K562 (cell line): ENCODE measurements around the gene CFAP20DC. TPM values are rescaled to one million over a fixed set of nuclear protein-coding genes. Genes with fewer than 3 reads are reported as not detected.

Experiments
- ATAC-seq: fragments of 200-7000 bp; cut with Tn5 transposase; 3 replicates; pipeline ENCODE4 v1.9.1; 2020; ENCODE audit warnings: moderate library complexity
- BruUV-seq: library from RNA; stranded (reverse); fragments of 400-500 nt; replicated peaks from 2 replicates; lab custom pipeline; 2021; lab: Mats Ljungman, UMichigan
- CTCF ChIA-PET: fragments of 300-600 bp; formaldehyde crosslinking; extraction: SDS; loops from one replicate; lab custom pipeline; 2021; ENCODE audit warnings: low intra/inter-chr PET ratio; lab: Yijun Ruan, JAX
- POLR2A ChIA-PET: fragments of 300-600, 350-650 bp; sonication (Branson Sonifier 250); formaldehyde crosslinking; extraction: SDS; loops from one replicate; lab custom pipeline; 2021; ENCODE audit warnings: antibody characterized with exemption, inconsistent platforms; lab: Yijun Ruan, JAX
- DNase-seq, 4 experiments: peaks; one replicate each; pipeline versions ENCODE4 v3.0.0 to v3.0.0-alpha.2; 2011 to 2018; ENCODE audit warnings: low spot score in 3 of 4, mixed read lengths in 3 of 4; ENCODE audit errors: extremely low read depth in 1 of 4
- FAIRE-seq: peaks from 2 replicates; lab custom pipeline; 2011; peaks lifted over from hg19 to GRCh38; lab: Jason Lieb, UNC
- H2AFZ ChIP-seq: 2 replicates; pipeline ENCODE4 v1.6.0; 2011; ENCODE audit warnings: low read depth, low read length, control low read depth, inconsistent platforms
- H3K27ac ChIP-seq: fragments of 200-600 bp; 3 replicates; pipeline ENCODE4 v1.8.0; 2011; ENCODE audit warnings: low read depth, mild to moderate bottlenecking, control low read depth, inconsistent platforms, low read length, moderate library complexity, mixed read lengths; ENCODE audit errors: extremely low read depth
- H3K27me3 ChIP-seq, 2 experiments: fragments of 300-600 bp in 1 of 2; 2 replicates in 1 of 2; 3 replicates in 1 of 2; pipeline versions ENCODE4 v1.6.0 to v1.8.0; 2011; ENCODE audit warnings: inconsistent platforms in 2 of 2, low read length in 2 of 2, mild to moderate bottlenecking in 1 of 2, mixed read lengths in 1 of 2, moderate library complexity in 1 of 2; ENCODE audit not compliant: control insufficient read depth in 2 of 2, insufficient read depth in 2 of 2
- H3K36me3 ChIP-seq: fragments of 300-600 bp; 3 replicates; pipeline ENCODE4 v1.8.0; 2011; ENCODE audit warnings: mild to moderate bottlenecking, low read length, inconsistent platforms; ENCODE audit not compliant: control insufficient read depth, insufficient read depth
- H3K4me1 ChIP-seq, 2 experiments: fragments of 200-600 bp in 1 of 2; replicated peaks in 1 of 2; 2 replicates in 1 of 2; 3 replicates in 1 of 2; pipeline versions ENCODE4 v1.5.1 to v1.8.0; 2011; ENCODE audit warnings: inconsistent platforms in 2 of 2, low read length in 2 of 2, mild to moderate bottlenecking in 1 of 2, mixed read lengths in 1 of 2, moderate library complexity in 1 of 2; ENCODE audit not compliant: control insufficient read depth in 2 of 2, insufficient read depth in 2 of 2
- H3K4me2 ChIP-seq: 2 replicates; pipeline ENCODE4 v1.6.1; 2011; ENCODE audit warnings: low read length, control low read depth, inconsistent platforms, mixed read lengths; ENCODE audit not compliant: insufficient read depth
- H3K4me3 ChIP-seq: fragments of 200-600 bp; sonication (generic), shearing (Covaris generic); 2 replicates; pipeline ENCODE4 v1.5.1; 2016; ENCODE audit warnings: control low read depth, inconsistent platforms
- H3K79me2 ChIP-seq: fragments of 200-600 bp; 3 replicates; pipeline ENCODE4 v1.8.0; 2011; ENCODE audit warnings: low read length, inconsistent platforms; ENCODE audit not compliant: control insufficient read depth, insufficient read depth
- H3K9ac ChIP-seq, 2 experiments: 2 replicates each; pipeline versions ENCODE4 v1.6.0 to v1.6.1; 2011; ENCODE audit warnings: low read depth in 2 of 2, low read length in 2 of 2, control low read depth in 1 of 2, inconsistent platforms in 1 of 2, mild to moderate bottlenecking in 1 of 2, mixed read lengths in 1 of 2; ENCODE audit not compliant: insufficient read depth in 1 of 2
- H3K9me1 ChIP-seq: one replicate; pipeline ENCODE4 v1.6.0; 2011; ENCODE audit warnings: inconsistent platforms, mild to moderate bottlenecking, low read length, moderate library complexity; ENCODE audit not compliant: control insufficient read depth, insufficient read depth
- H3K9me3 ChIP-seq: replicated peaks from 2 replicates; pipeline ENCODE4 v1.5.1; 2011; ENCODE audit warnings: low read depth, low read length, inconsistent platforms; ENCODE audit not compliant: control insufficient read depth, insufficient read depth
- H4K20me1 ChIP-seq: replicated peaks from 2 replicates; pipeline ENCODE4 v1.6.1; 2011; ENCODE audit warnings: low read length, inconsistent platforms, mixed read lengths; ENCODE audit not compliant: control insufficient read depth, insufficient read depth
- DMBX1 ChIP-seq: fragments of 250-450 bp; sonication (Bioruptor Pico); IDR thresholded peaks from 2 replicates; pipeline ENCODE4 v1.8.0; 2022; ENCODE audit warnings: inconsistent platforms, mild to moderate bottlenecking, moderate library complexity, borderline replicate concordance
- E2F3 ChIP-seq: fragments of 250-450 bp; sonication (Bioruptor Pico); IDR thresholded peaks from 2 replicates; pipeline ENCODE4 v1.4.0; 2020; ENCODE audit warnings: mild to moderate bottlenecking
- ETV1 ChIP-seq: fragments of 450-650 bp; conservative IDR thresholded peaks from 2 replicates; pipeline ENCODE4 v1.6.1; 2016; ENCODE audit warnings: missing genetic modification characterization, control low read depth, low read depth, missing compliant biosample characterization
- MIER1 ChIP-seq: fragments of 450-650 bp; IDR thresholded peaks from 2 replicates; pipeline ENCODE4 v1.6.1; 2016; ENCODE audit warnings: antibody characterized with exemption, mild to moderate bottlenecking, low read depth
- PRMT5 ChIP-seq: sonication (generic); formaldehyde crosslinking; IDR thresholded peaks from 2 replicates; pipeline ENCODE4 v1.5.0; 2020; ENCODE audit warnings: missing genetic modification reagents
- PTBP1 ChIP-seq: fragments of 200-400 bp; formaldehyde crosslinking; IDR thresholded peaks from 2 replicates; pipeline ENCODE4 v1.6.1; 2017; ENCODE audit warnings: low read depth, low read length
- RFX5 ChIP-seq: IDR thresholded peaks from 2 replicates; pipeline ENCODE4 v1.6.1; 2011; ENCODE audit warnings: low read depth, mild to moderate bottlenecking, improper control_type of control experiment, low read length
- RFX7 ChIP-seq: fragments of 250-450 bp; sonication (Bioruptor Pico); IDR thresholded peaks from 2 replicates; pipeline ENCODE4 v1.5.1; 2021; ENCODE audit warnings: mild to moderate bottlenecking
- SMC3 ChIP-seq: conservative IDR thresholded peaks from 2 replicates; pipeline ENCODE4 v1.6.1; 2011; ENCODE audit warnings: low read depth, low read length, improper control_type of control experiment; ENCODE audit not compliant: insufficient read depth
- STAT5A ChIP-seq: IDR thresholded peaks from 2 replicates; pipeline ENCODE4 v1.6.1; 2012; ENCODE audit warnings: low read length, inconsistent platforms, borderline replicate concordance
- TFAM ChIP-seq: fragments of 250-450 bp; sonication (Bioruptor Pico); conservative IDR thresholded peaks from 2 replicates; pipeline ENCODE4 v1.5.0; 2021; ENCODE audit warnings: mild to moderate bottlenecking, moderate library complexity
- TRIM28 ChIP-seq: fragments of 450-650 bp; IDR thresholded peaks from 2 replicates; pipeline ENCODE4 v1.6.1; 2017
- ZNF561 ChIP-seq: fragments of 450-650 bp; formaldehyde crosslinking; conservative IDR thresholded peaks from 2 replicates; pipeline ENCODE4 v1.4.0; 2020; ENCODE audit warnings: mild to moderate bottlenecking, moderate library complexity
- ZNF778 ChIP-seq: fragments of 450-650 bp; formaldehyde crosslinking; IDR thresholded peaks from 2 replicates; pipeline ENCODE4 v1.4.0; 2020; ENCODE audit warnings: mild to moderate bottlenecking, moderate library complexity
- WGBS: fragments of 100-300 bp; shearing (Covaris generic); methylation state at CpG from one replicate; pipeline ENCODE4 v1.1.6; 2016; ENCODE audit warnings: low coverage, mixed read lengths; ENCODE audit not compliant: insufficient coverage; ENCODE audit errors: missing lambda C conversion rate; 5-methylcytosine and 5-hydroxymethylcytosine counted together
- in situ Hi-C: fragments of 300-500 bp; cut with MboI; formaldehyde crosslinking; loops from 4 replicates; pipeline ENCODE4 v1.15.0; 2018; ENCODE audit warnings: inconsistent platforms, mixed read lengths
- intact Hi-C: fragments of 100-400 bp; cut with micrococcal nuclease; formaldehyde crosslinking; loops from 2 replicates; pipeline ENCODE4 v1.14.2; 2022
- polyA plus RNA-seq, 8 experiments: library from polyadenylated mRNA; depleted of rRNA in 4 of 8; stranded (reverse) in 5 of 8; unstranded in 3 of 8; fragments of >200 nt; fragmentation: Nextera tagmentation in 2 of 8; fragmentation: Illumina TruSeq in 1 of 8; extraction: Ambion mirVana in 2 of 8; extraction: Trizol in 1 of 8; gene quantifications; 2 replicates each; pipeline versions ENCODE4 v1.2.1 to v1.2.3, GENCODE V29; 2011 to 2014; ENCODE audit warnings: inconsistent platforms in 1 of 8, missing spikeins in 1 of 8
- total RNA-seq, 7 experiments: library from RNA; depleted of rRNA in 6 of 7; stranded (reverse); fragments of >200 nt in 6 of 7; fragmentation: Illumina TruSeq in 2 of 7; extraction: Trizol in 2 of 7; gene quantifications; 2 replicates each; pipeline versions ENCODE4 v1.2.1 to v1.2.3, GENCODE V29; 2011 to 2021; ENCODE audit warnings: low replicate concordance in 1 of 7
- TF ChIP-seq, protein P1 (sequence below): fragments of 250-450 bp; sonication (Bioruptor Pico); IDR thresholded peaks from 2 replicates; pipeline ENCODE4 v1.8.0; 2022; ENCODE audit warnings: inconsistent platforms

CFAP20DC gene
- total and polyA plus RNA-seq, 9 of the 15 experiments (the other 6 are each of a cell fraction or from before 2014, with no cell fraction given): 1.6 to 5.9 (median 4.6) TPM

DNA sequence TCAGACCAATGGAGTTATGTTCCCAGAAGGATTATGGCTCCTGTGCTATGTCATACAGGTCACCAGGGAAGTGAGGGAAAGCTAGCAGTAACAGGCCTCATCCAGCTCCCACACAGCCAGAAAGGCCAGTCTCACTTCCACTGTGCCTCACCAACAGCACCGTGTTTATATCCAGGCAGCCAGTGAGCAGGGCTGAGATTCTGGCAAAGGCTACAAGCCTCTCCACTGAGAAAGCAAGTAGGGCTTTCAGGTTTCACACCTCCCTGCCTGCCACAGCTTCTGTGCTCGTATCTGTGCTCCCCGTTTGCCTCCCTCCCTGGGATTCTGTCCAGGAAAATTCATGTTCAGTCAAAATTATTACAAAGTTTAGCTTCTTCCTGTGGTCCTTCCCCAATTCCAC, 14.9 kb upstream of the CFAP20DC start:
- Histone ChIP-seq H3K4me2 (no peak overlapping the region), H3K9ac (no peak overlapping the region), H3K27me3 (no peaks in the 10 kb centered on the region), H2AFZ (no peak overlapping the region), H3K9me3 (no peaks in the 10 kb centered on the region), H3K79me2 (no peaks in the 10 kb centered on the region), H4K20me1 (no peaks in the 10 kb centered on the region), H3K27ac (no peak overlapping the region), H3K36me3 (no peaks in the 10 kb centered on the region), H3K4me3 (no peak overlapping the region), H3K4me1 (no peaks in the 10 kb centered on the region), H3K9me1 (no peaks in the 10 kb centered on the region)
- no peak for TF ChIP-seq MIER1
- TF ChIP-seq, protein P1, sequence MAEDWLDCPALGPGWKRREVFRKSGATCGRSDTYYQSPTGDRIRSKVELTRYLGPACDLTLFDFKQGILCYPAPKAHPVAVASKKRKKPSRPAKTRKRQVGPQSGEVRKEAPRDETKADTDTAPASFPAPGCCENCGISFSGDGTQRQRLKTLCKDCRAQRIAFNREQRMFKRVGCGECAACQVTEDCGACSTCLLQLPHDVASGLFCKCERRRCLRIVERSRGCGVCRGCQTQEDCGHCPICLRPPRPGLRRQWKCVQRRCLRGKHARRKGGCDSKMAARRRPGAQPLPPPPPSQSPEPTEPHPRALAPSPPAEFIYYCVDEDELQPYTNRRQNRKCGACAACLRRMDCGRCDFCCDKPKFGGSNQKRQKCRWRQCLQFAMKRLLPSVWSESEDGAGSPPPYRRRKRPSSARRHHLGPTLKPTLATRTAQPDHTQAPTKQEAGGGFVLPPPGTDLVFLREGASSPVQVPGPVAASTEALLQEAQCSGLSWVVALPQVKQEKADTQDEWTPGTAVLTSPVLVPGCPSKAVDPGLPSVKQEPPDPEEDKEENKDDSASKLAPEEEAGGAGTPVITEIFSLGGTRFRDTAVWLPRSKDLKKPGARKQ (CRISPR knock-in tag): no peak
- ATAC-seq: no peak
- intact Hi-C loops: no loop called here
- FAIRE-seq: no peak
- BruUV-seq: no TSS peak
- ChIA-PET CTCF (no interaction called here), POLR2A (no interaction called here)
- WGBS: 17% methylated on average over 2 of the region's 3 CpGs
- DNase-seq: no peak
- in situ Hi-C loops: no loop called here

DNA sequence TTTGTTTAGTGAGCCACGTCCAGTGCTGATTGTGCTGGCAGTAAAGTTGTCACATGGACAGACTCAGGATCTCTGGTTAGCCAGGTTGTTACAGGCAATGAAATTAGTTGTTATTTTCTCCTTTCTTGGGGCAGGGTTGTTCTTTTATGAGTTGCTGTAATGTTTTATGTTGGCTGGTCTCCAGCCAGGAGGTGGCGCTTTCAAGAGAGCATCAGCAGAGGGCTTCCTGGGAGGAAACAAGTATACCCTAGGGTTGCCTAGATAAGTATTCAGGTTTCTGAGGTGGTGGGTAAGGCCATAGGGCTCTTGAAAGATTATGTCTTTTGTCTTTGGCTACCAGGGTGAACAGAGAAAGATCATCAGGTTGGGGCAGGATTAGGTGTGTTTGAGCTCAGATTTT, 14.5 kb upstream of the CFAP20DC start:
- H3K4me3 ChIP-seq: no peak overlapping the region
- no peak overlapping the region for H3K4me2 ChIP-seq
- no peaks in the 10 kb centered on the region for H3K27me3 ChIP-seq
- H3K9me1 ChIP-seq: no peaks in the 10 kb centered on the region
- CTCF ChIA-PET: no interaction called here
- FAIRE-seq: no peak
- intact Hi-C loops (no loop called here), in situ Hi-C loops (no loop called here)
- DNase-seq: peak in 1 of 4 experiments; percentile 6
- POLR2A ChIA-PET: no interaction called here
- no TSS peak for BruUV-seq
- H2AFZ ChIP-seq: no peak overlapping the region
- no peak overlapping the region for H3K9ac ChIP-seq
- no peaks in the 10 kb centered on the region for H3K79me2 ChIP-seq
- no peaks in the 10 kb centered on the region for H4K20me1 ChIP-seq
- H3K27ac ChIP-seq: no peak overlapping the region
- WGBS: 5% methylated on average over 2 of the region's 2 CpGs
- no peaks in the 10 kb centered on the region for H3K36me3 ChIP-seq
- 0 out of 3 replicates have a peak, but pooled peaks have one; percentile 35 for ATAC-seq
- H3K9me3 ChIP-seq: no peaks in the 10 kb centered on the region
- no peaks in the 10 kb centered on the region for H3K4me1 ChIP-seq
- TF ChIP-seq E2F3 (CRISPR knock-in tag) (no peak), TFAM (CRISPR knock-in tag) (no peak), ETV1 (tag) (no peak), TRIM28 (no peak), DMBX1 (CRISPR knock-in tag) (no peak), ZNF778 (no peak), STAT5A (no peak), MIER1 (no peak), PTBP1 (no peak), RFX5 (no peak), ZNF561 (CRISPR knock-in tag) (no peak), SMC3 (no peak), RFX7 (CRISPR knock-in tag) (no peak), PRMT5 (CRISPR knock-in tag) (no peak)
